Brain pericyte (primary cell): ENCODE measurements around the gene TMEM117.
"Not testable (repeated sequence)": the region's sequence is repeated elsewhere in the genome, so short reads cannot be mapped to it uniquely, and the experiment has no call there.

ENCODE experiments used
- DNase-seq: peaks from one replicate; pipeline ENCODE4 v3.0.0-alpha.2; 2012; ENCODE audit warnings: low read depth, low spot score

The TMEM117 gene

GRCh38 chr12:43840338-43840737, 4.5 kb downstream of the TMEM117 start:
- no peak for DNase-seq

- DNase-seq = no peak
Measured at GRCh38 chr12:43841253-43841652, 5.4 kb downstream of the TMEM117 start.

- no peak for DNase-seq
Measured at GRCh38 chr12:43842259-43842658, 6.4 kb downstream of the TMEM117 start.

GRCh38 chr12:43847425-43848225, 11.7 kb downstream of the TMEM117 start:
- not testable (repeated sequence) for DNase-seq

- DNase-seq = no peak
Measured at GRCh38 chr12:43848226-43848507, 12.3 kb downstream of the TMEM117 start.

- no peak for DNase-seq
Measured at GRCh38 chr12:43848786-43849185, 12.9 kb downstream of the TMEM117 start.

GRCh38 chr12:43852744-43853143, 16.9 kb downstream of the TMEM117 start:
- no peak for DNase-seq

- DNase-seq = no peak
Measured at GRCh38 chr12:43856972-43857371, 21.1 kb downstream of the TMEM117 start.

- no peak for DNase-seq
Measured at GRCh38 chr12:43858096-43858495, 22.2 kb downstream of the TMEM117 start.

GRCh38 chr12:43858991-43859390, 23.1 kb downstream of the TMEM117 start:
- no peak for DNase-seq

- DNase-seq = no peak
Measured at GRCh38 chr12:43861015-43861839, 25.3 kb downstream of the TMEM117 start.

- DNase-seq = no peak
Measured at GRCh38 chr12:43861840-43862150, 25.9 kb downstream of the TMEM117 start.

GRCh38 chr12:43863770-43864366, 28.0 kb downstream of the TMEM117 start:
- DNase-seq = no peak

- not testable (repeated sequence) for DNase-seq
Measured at GRCh38 chr12:43864557-43864956, 28.7 kb downstream of the TMEM117 start.

GRCh38 chr12:43869184-43869583, 33.3 kb downstream of the TMEM117 start:
- DNase-seq = no peak

GRCh38 chr12:43869765-43870164, 33.9 kb downstream of the TMEM117 start:
- not testable (repeated sequence) for DNase-seq

- not testable (repeated sequence) for DNase-seq
Measured at GRCh38 chr12:43871258-43871657, 35.4 kb downstream of the TMEM117 start.

- no peak for DNase-seq
Measured at GRCh38 chr12:43872396-43872795, 36.5 kb downstream of the TMEM117 start.

GRCh38 chr12:43878050-43878449, 42.2 kb downstream of the TMEM117 start:
- no peak for DNase-seq

GRCh38 chr12:43880547-43880946, 44.7 kb downstream of the TMEM117 start:
- no peak for DNase-seq

- DNase-seq = peak; percentile 6
Measured at GRCh38 chr12:43882578-43883178, 46.8 kb downstream of the TMEM117 start.

- no peak for DNase-seq
Measured at GRCh38 chr12:43883311-43883710, 47.4 kb downstream of the TMEM117 start.
